Thyroid gland (tissue), 4 donors: Measurements from ENCODE around the gene PDE4B.

Experiments
- CTCF ChIP-seq, 6 experiments: fragments of 200-600 bp in 3 of 6; fragments of 450-650 bp in 3 of 6; sonication (generic) in 3 of 6; IDR thresholded peaks; one replicate each; pipeline ENCODE4 v1.5.1; 2016 to 2019; ENCODE audit warnings: antibody characterized with exemption in 6 of 6, mild to moderate bottlenecking in 2 of 6, inconsistent platforms in 1 of 6, moderate library complexity in 1 of 6
- POLR2A ChIP-seq, 2 donors: fragments of 450-650 bp; IDR thresholded peaks; one replicate each; pipeline ENCODE4 v1.6.1; 2017; ENCODE audit warnings: antibody characterized with exemption in 2 of 2, mild to moderate bottlenecking in 2 of 2, moderate library complexity in 1 of 2

- TF ChIP-seq CTCF (IDR thresholded peaks at IDR 0.05) (no peak), POLR2A (IDR thresholded peaks at IDR 0.05) (no peak)
These were observed 183.0 kb downstream of the PDE4B start for GRCh38 chr1:65975708-65976107.
